Measurements from ENCODE around the gene FBXL22.

Gene FBXL22, protein sequence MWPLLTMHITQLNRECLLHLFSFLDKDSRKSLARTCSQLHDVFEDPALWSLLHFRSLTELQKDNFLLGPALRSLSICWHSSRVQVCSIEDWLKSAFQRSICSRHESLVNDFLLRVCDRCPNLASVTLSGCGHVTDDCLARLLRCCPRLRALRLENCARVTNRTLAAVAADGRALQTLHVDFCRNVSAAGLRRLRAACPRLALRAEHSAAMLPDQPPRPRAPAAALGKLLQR

DNA sequence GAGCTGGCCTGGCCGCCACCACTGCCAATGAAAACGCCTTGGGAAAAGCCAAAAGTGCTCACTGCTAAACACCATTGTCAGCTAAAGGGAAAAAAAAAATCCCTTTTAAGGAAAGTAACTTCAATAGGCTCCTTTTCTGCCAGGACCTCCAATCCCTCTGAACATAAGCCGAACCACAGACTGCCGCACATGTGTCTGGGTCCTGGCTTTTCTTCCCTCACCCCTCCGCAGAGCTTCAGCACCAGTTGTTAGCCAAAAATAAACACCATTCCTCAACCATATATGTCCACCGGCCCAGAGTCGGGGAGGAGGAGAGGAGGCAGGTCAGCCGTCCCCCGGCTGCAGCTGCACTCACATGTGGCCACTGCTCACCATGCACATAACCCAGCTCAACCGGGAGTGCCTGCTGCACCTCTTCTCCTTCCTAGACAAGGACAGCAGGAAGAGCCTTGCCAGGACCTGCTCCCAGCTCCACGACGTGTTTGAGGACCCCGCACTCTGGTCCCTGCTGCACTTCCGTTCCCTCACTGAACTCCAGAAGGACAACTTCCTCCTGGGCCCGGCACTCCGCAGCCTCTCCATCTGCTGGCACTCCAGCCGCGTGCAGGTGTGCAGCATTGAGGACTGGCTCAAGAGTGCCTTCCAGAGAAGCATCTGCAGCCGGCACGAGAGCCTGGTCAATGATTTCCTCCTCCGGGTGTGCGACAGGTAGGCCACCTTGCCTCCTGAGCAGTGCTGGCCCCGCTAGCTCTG is at the start of gene FBXL22:
Gene FBXL22 (plus strand): TSS at position 350 of the 753 bp plus-strand sequence. CDS start 6 bp downstream, at position 356.
- DNase-seq, result no peak

DNA sequence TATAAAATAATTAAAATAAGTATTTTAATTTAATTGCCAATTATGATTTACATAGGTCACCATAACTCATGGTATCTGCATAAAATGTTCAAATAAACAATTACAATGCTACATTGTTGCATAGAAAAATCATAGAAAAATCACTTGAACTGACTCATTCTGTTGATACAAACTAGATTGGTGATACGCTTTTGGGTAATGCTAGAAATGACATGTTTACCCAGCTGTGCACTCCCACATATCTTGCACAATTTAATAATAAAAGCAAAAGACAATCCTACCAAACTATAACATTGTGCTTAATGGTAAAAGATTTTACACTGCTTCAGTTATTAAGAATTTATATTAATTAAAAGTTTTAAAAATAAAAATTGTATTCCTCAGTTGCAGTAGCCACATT is 45.8 kb upstream of the FBXL22 start:
- DNase-seq, result no peak

DNA sequence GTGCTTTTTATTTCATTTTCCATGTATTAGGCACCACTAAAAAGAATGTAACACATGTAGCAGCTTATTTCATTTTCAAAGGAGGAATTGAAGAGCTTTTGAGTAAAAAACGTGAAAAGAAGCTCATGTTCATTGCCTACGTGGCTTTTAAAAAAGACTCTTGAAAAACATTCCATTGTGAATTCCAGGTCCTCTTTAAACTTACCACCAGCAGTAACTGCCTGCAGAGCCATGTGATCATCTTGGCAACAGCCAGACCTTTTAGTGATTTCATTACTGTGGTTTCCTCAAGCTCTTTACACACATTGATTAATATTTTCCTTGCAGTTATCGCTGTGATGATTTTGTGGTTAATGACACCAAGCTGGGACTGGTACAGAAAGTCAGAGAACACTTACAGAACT is 43.8 kb upstream of the FBXL22 start:
- peak; percentile 33 for DNase-seq

DNA sequence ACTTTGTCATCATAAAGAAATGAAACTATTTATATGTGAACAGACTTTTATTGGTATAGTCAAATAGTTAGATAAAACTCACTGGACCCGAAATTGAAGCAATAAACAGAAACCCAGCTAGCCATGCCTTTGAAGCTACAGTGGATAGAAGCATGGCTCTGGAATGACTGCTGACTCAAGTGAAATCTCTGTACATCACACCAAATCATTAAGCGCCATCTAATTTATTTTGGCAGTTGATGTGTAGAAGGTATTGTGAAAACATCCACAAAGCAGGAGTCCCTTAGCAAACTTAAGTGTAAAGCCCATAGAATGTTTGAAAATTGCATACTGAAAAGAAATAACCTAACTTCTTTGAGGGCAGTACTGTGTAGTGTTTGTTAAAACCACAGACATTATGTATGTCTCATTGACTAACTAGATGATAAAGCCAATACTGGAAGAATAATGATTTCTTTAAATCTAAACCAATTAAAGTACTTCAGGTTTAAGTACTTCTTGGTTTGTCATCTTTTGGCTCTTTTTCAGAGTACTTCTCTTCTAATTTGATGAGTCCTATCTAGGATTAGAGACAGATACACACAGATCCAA is 42.8 kb upstream of the FBXL22 start:
- no peak for DNase-seq

DNA sequence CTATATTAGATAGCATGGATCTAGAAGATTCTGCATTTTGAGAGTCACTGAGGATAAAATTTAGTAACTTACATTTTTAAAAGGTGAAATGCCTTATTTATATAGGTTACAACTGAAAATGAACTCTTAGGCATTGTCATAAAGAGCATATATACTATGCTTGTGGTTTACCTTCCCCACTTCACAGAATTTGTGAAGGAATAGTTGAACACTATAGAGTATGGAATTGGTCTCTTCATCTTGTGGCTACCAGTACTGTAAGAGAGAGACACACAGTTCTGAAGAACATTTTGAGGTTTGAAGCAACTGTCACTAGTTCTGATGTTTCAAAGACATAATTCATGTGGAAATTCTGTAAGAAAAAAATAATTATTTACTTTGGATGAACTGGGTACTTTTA is 41.7 kb upstream of the FBXL22 start:
- no peak for DNase-seq

DNA sequence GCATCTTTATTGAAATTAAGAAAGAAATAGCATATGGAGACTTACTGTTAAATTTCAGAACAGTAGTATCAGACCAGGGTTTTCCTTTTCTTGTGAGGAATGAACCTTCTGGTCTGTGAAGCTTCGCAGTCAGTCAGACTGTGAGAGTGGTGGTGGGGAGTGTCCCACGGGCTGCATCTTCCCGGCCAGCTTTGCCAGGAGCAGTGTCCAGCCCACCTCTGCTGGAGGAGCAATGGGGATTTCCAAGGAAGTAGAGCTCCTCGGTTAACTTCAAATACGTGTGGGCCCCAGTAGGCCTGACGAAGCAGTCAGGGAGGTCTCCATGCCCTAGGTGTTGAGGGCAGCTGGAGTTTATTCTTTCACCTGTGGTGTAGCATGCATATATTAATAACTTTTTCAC is 40.9 kb upstream of the FBXL22 start:
- DNase-seq, result no peak

DNA sequence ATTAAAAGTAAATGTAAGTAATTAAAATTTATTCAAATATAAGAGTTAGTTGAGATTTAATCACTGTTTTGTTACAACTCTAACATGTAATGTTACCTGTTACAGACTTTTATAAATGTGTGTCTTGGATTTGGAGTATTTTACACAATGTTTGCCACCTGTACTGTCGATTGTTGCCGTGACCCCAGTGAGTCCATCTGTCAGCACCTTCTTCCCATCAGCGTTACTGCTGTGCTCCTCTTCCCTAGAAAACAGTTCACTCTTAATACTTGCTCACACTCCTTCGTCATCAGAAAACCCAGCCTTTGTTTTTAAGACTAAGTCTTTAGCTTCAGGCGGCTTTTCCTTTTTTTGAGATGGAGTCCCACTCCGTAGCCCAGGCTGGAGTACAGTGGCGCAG is 40.5 kb upstream of the FBXL22 start:
- no peak for DNase-seq

DNA sequence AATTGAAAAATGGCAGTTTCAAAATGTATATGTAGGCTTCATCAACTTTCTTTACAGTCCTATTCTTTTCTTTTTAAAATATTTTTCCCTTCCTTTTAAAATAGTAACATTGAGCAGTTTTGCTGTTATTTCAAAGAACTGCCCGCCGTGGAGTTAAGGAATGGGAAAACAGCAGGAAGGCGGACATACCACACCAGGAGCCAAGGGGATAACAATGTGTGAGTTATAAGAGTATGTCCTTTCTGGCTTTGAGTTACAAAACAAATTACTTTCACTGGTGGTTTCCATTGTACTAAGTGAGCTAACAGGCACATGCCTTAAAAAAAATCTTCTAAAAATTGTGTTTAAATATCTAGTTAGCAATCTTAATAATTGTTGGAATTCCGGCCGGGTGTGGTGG is 37.4 kb upstream of the FBXL22 start:
- no peak for DNase-seq

DNA sequence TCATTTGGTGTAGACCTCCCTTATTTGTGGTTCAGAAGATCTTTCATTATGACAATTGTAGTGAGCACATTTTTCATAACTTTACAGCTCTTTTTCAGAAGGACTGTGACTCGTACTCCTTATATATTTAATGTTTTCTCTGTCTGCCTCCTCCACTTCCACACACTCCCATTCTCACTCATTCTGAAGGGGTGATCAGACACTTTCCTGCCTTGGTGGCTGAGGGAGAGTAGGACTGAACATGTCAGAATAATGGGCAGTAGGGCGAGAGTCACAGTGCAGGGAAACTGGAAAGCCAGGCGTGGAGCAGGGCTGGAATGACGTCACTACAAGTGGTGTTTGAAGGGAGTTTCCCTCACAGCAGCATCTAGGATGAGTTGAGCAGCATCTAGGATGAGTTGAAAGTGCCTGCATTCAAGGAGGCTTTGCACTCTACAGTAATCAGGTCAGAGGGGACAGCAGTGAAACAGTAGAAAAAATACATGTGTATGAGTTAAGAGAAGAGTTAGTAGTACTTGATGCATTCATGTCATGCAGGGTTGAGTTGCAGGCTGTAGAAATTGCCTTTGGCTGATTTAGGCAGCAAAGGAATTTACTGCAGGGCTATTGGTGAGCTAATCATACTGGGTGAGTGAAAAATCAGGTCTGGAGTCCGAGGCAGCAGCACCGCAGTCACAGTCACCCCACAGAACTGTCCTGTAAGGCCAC is 36.3 kb upstream of the FBXL22 start:
- DNase-seq, result no peak

DNA sequence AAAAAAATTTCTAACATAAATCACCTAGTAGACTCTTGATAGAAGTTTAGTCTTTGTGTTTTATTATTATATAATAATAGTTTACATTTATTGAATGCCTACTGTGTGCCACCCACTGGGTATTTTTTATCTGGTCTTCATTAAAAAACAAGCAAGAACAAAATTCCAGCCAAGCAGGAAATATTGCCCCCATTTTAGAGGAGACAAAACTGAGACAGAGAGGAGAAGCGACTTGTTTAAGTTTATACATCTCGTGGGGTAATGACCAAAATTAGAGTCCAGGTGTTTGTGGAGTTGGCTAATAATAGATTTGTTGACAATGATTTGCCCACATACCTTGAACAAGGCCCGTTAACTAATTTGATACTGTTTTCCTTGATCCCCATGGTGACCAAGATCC is 33.1 kb upstream of the FBXL22 start:
- no peak for DNase-seq

DNA sequence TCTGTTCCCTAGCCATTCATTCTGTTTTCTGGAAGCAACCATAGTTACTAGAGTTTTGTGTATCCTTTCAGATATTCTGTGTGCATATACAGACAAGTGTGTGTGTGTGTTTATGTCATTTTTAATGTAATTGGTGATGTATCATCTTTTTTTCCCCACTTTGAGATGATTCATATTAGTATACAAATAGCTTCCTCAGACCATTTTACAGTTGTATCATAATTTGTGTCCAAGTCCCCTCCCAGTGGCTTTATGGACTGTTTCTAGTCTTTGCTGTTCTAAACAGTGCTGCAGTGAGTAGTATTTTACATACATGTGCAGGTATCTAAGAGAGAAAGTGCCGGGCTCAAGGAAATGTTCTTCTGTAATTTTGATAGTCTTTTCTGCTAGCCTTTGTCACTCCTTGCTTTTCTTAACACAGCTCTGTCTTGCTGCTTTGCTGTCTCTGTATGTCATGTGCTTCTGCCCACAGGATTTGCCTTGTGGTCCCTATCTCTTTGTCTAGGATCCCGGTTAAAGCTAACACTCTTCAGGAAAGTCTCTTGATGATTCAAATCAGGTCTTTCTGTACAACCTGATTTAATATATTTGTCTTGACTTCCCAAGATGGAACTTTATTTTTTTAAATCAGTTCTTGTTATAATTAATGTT is 31.5 kb upstream of the FBXL22 start:
- no peak for DNase-seq

DNA sequence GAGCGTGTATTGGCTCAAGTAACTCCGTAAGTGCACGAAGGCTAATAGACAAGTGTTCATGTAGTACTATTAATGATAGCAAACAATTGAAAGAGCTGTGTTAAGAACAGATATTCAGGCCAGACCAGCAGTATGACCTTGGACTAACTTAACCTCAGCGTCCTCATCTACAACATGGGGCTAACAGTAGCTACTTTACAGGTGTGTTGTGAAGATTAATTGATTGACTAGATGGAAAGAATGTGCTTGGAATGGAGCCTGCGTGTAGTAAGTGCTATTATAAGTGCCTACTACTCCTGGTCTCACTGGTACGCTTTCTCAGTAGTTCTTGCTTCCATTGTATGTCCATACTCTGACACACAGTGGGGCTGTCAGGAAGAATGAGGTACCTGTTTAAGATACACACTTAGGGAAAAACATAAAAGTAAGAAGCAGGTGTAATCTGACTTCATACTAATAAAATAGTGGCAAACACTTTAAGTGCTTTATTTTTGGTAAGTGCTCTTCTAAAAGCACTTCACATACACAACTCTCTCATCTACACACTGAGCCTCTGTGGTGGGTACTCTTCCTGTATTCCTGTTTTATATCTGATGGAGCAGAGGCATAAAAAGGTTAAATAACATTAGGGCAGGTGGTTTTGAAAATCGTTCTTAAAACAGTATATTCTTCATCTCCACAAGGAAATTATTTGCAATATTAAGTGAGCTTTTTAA is 24.3 kb upstream of the FBXL22 start:
- no peak for DNase-seq

DNA sequence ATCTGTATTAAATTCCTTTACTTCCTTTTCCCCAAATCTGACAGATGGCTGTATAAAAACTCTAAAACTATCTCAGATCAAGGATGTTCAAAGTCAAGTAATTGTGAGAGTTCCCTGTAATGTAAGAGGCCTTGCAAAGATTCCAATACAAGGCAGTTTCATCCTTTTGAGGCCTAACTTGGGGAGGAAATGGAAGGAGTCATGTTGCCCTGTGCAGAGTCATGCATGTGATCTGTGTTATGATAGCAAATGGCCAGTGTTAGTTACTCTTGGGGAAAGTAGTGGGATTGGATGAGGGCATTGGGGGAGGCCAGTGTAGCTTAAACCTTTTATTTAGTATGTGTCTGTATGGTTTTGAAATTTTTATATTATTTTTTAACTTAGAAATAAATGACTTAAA is 23.7 kb upstream of the FBXL22 start:
- DNase-seq, result no peak

DNA sequence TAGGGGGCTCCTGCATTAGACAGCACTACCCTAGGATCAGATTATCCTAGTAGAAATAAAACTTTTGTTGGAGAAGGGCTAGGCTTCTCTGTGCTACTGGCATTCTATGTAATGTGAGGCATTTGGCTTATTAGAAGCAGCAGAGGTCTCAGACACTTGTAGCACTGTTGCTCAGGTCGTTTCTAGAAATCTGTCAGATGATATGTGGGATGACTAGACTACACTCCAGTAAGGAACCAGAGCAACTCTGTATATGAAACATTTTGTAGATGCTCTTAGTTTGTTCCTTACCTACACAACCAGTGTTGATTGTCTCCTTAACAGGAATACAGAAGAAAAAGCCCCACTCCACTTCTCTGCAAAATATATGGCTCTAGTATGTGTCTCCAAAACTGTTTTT is 21.9 kb upstream of the FBXL22 start:
- DNase-seq, result no peak

DNA sequence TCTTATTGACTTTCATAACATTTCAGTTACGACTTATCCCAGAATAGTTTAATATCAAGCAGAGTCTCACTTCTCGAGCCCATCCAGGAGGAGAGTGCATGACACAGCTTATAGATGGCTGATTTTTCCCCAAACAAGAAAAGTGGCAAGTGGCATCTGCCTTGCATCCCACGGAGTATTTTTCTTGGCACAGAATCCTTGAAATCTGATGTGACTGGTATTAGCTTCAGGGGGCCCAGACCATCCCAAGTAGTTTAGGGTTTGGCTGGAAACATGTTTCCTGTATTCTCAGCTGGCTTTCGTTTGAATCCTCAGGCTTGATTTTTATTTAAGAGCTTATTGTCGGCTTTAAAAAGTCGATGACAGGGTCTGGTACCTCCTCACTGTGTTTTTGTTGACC is 20.7 kb upstream of the FBXL22 start:
- no peak for DNase-seq

DNA sequence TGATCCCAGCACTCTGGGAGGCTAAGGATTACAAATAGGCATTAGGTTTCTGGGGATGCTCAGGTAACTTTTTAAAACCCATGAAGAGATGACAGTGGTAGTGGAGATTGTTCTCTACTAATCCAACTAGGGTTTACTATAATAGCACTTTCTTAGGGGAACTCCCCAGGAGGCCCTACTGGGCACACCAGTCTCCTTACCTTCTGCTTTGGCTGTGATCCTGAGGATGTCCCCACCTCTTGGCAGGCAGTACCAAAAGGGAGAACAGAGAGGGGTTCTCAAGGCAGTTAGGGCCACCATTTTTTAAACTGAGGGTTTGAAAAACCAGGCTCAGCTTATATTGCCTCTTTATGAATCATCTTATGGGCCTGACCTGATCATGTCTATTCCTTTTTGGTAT is 15.0 kb upstream of the FBXL22 start:
- no peak for DNase-seq

DNA sequence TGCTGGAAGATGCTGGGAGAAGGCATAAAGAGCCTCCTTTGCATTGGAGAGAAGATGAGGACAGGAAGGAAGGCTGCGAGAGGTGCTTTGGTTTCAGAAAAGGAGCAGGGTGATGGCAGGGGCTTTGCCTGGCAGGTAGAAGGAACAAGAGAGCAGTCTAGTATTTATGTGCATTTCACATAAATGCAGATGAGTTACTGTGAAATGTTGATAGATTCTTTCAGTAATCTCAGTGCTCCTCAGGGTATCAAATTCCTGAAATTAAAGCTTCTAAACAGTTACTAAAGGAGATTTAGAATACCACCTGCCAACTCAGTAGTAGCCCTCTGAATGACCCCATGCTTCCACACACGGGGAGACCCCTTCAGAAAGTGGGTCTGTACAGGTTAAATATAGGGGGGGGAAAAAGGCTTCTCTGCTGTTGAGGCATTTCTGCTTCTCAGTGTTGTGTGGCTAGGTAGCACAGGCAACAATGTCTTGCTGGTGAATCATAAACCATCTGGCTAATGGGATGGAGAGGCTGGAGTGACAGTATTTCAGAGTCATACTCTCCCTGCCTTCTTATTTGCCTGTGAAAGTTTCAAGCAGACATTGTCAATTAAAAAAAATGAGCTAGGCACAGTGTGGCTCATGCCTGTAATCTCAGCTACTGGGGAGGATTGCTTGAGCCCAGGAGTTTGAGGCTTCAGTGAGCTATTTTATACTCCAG is 14.3 kb upstream of the FBXL22 start:
- no peak for DNase-seq

DNA sequence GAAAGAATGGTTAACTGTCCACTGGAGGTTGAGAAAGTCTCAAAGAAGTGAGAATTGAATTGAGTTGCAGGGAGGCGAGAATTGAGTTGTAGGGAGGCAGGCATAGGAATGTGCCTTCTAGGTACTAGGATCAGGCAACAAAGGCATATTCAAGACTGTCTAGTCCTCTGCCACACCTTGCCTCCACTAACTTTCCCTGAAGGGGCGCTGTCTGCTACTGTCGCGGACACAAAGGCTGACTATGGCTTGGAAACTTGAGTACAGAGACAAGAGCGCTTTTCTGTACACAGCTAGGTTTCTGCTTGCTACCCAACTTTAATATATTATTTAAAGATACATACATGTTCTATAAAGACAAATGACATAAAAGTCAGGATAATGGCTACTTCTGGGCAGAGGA is 10.4 kb upstream of the FBXL22 start:
- no peak for DNase-seq

DNA sequence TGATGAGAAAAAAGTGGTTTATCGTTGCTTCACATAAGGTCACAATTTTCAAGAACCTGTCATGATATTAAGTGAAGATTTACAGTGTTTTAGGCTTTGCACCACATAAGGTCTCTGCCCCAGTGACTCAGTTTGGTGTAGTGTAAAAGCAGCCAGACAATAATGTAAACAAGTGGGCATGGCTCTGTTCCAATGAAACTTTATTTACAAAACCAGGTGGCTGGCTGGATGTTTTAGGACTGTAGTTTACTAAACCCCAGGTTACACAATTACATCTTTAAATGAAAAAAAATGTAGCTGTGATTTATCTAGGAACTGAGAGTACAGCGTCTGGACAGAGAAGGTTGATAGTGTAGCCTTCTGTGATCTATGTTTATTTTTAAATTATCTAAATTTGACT is 9.7 kb upstream of the FBXL22 start:
- no peak for DNase-seq

DNA sequence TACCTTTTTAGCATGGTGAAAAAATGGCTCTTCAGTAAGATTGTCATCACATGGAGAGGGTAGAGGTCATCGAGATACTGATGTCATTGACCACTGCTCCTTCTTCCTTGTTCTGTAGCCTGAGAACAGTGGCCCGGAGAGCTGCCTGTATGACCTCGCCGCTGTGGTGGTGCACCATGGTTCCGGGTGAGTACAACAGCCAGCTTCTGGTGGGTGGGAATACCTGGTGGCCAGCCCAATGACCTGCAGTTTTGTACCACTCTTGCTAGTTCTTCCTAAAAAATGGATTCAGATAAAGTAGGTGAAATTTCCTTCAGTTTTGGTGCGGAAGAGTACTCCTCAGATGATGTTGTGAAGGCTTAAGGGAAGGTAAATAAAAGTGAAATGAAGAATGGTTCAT is 8.4 kb upstream of the FBXL22 start:
- DNase-seq, result no peak

DNA sequence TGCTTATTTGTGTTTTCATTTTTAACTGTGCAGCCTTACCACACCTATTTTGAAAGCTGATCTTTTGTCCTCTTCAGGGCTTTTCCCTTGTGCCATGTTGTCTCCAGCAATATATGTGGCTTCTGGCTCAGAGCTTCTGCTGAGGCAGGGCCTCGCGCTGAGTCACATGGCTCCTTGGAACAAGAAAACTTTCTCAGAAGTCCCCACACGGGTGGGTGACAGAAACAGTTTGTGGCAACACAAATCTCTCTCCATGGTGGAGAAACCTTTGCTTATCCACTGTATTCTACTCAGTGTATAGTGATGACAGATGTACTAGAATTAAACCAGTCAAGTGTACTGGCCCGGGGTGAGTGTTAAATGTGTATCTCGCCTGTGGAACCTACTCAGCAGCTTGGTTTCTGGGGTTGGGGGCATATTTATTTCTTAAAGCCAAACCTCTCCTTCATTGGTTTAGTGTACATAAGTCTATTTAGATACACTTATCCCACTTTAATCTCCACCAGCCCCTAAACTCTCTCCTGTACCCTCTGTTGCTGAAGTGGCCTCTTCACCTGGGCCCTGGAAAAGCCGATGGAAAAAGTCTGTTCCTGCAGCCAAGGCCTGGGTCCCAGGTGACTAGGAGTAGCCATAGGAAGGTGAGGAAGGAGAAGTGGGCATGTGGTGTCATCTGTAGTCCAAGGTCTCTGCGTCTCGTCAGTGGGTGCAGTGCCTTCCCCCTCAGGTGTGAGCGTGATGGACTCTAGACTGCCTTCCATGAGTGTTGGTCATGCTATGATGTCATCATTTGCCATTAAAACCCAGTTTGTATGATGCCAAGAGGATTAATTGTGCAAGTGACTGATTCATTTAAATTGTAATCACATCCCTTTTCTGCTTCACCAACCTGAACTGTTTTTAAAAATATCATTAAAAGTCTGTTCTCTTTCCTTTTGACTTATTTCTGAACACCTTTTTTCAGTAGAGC is 3.2 kb upstream of the FBXL22 start:
- peak; percentile 23 for DNase-seq
